OCI-LY7 (cell line): ENCODE results near the gene MIX23. TPM values are rescaled to one million over a fixed set of nuclear protein-coding genes. Genes with fewer than 3 reads are reported as not detected.

ENCODE experiments used
- BruUV-seq: library from RNA; stranded (reverse); fragments of 400-500 nt; replicated peaks from 2 replicates; lab custom pipeline; 2021; lab: Mats Ljungman, UMichigan
- CTCF ChIA-PET: fragments of 300-600 bp; sonication (Branson Sonifier 250); formaldehyde crosslinking; loops from one replicate; lab custom pipeline; 2022; ENCODE audit warnings: antibody characterized with exemption; ENCODE audit not compliant: unreplicated experiment; lab: Charles Lee
- POLR2A ChIA-PET: fragments of 300-600 bp; sonication (Branson Sonifier 250); formaldehyde crosslinking; loops from one replicate; lab custom pipeline; 2022; ENCODE audit warnings: antibody characterized with exemption; lab: Charles Lee
- DNase-seq: peaks from one replicate; pipeline ENCODE4 v3.0.0-alpha.2; 2015; ENCODE audit warnings: low spot score
- H2AFZ ChIP-seq: fragments of 200-600 bp; sonication (generic), shearing (Covaris generic); 2 replicates; pipeline ENCODE4 v1.6.1; 2014; ENCODE audit warnings: mild to moderate bottlenecking, antibody characterized with exemption, low read length, moderate library complexity
- H3K27ac ChIP-seq: fragments of 200-600 bp; sonication (generic); 2 replicates; pipeline ENCODE4 v1.5.1; 2014; ENCODE audit warnings: mixed run types, low read depth, mild to moderate bottlenecking, moderate library complexity, low read length, inconsistent platforms; ENCODE audit not compliant: poor library complexity, severe bottlenecking
- H3K36me3 ChIP-seq: fragments of 200-600 bp; sonication (generic); 2 replicates; pipeline ENCODE4 v1.6.1; 2014; ENCODE audit warnings: mild to moderate bottlenecking, antibody characterized with exemption, low read length, moderate library complexity, mixed read lengths; ENCODE audit not compliant: insufficient read depth
- H3K4me1 ChIP-seq: fragments of 200-600 bp; sonication (generic); 2 replicates; pipeline ENCODE4 v1.5.1; 2014; ENCODE audit warnings: mild to moderate bottlenecking, low read length; ENCODE audit not compliant: insufficient read depth, poor library complexity, severe bottlenecking
- H3K4me2 ChIP-seq: fragments of 200-600 bp; sonication (generic); 2 replicates; pipeline ENCODE4 v1.6.1; 2014; ENCODE audit warnings: mild to moderate bottlenecking, low read length
- H3K4me3 ChIP-seq: fragments of 200-600 bp; sonication (generic); 2 replicates; pipeline ENCODE4 v1.5.1; 2014; ENCODE audit warnings: mild to moderate bottlenecking, low read depth, low read length; ENCODE audit not compliant: poor library complexity, severe bottlenecking
- H3K79me2 ChIP-seq: fragments of 200-600 bp; sonication (generic); 2 replicates; pipeline ENCODE4 v1.6.1; 2016; ENCODE audit warnings: low read depth, mild to moderate bottlenecking, low read length, moderate library complexity, mixed read lengths; ENCODE audit not compliant: insufficient read depth
- H3K9me2 ChIP-seq: fragments of 200-600 bp; sonication (generic); 2 replicates; pipeline ENCODE4 v1.6.1; 2016; ENCODE audit warnings: mild to moderate bottlenecking, low read length, mixed read lengths; ENCODE audit not compliant: insufficient read depth
- H3K9me3 ChIP-seq: fragments of 200-600 bp; sonication (generic); 2 replicates; pipeline ENCODE4 v1.6.1; 2014; ENCODE audit warnings: mild to moderate bottlenecking, mixed run types, low read length, mixed read lengths
- H4K20me1 ChIP-seq: fragments of 200-600 bp; sonication (generic); 2 replicates; pipeline ENCODE4 v1.6.1; 2014; ENCODE audit warnings: mild to moderate bottlenecking, antibody characterized with exemption, low read length, moderate library complexity, mixed read lengths; ENCODE audit not compliant: insufficient read depth
- CTCF ChIP-seq: fragments of 200-600 bp; sonication (generic); conservative IDR thresholded peaks from 2 replicates; pipeline ENCODE4 v1.5.1; 2014; ENCODE audit warnings: mild to moderate bottlenecking, antibody characterized with exemption, low read length, moderate library complexity, mixed read lengths
- EZH2phosphoT487 ChIP-seq: fragments of 200-600 bp; sonication (generic); IDR thresholded peaks from 2 replicates; pipeline ENCODE4 v1.6.1; 2018; ENCODE audit warnings: low read depth, borderline replicate concordance, mild to moderate bottlenecking, mixed run types, antibody characterized with exemption, low read length, moderate library complexity, mixed read lengths
- intact Hi-C: fragments of 100-400 bp; cut with micrococcal nuclease; formaldehyde crosslinking; loops from one replicate; pipeline ENCODE4 v1.10.0; 2022; ENCODE audit not compliant: unreplicated experiment
- total RNA-seq, 2 experiments: library from RNA; depleted of rRNA in 1 of 2; stranded (reverse); fragments of >200 nt in 1 of 2; shearing (Covaris generic) in 1 of 2; gene quantifications; 2 replicates each; pipeline ENCODE4 v1.2.3, GENCODE V29; 2014 to 2022

The MIX23 gene
- total RNA-seq, 2 experiments from 2014 or later: 44.7 to 71.3 TPM

- no peak overlapping the region for H3K27ac ChIP-seq
- no peak for TF ChIP-seq CTCF
- TF ChIP-seq EZH2phosphoT487: no peak
- H3K79me2 ChIP-seq: peaks cover 19% of the 10 kb centered on the region
- ChIA-PET POLR2A (interaction anchor here (2.0 kb wide), 1 partner anchor 26 kb away, joined by 5 read pairs; the partner anchor contains the start of gene FAM162A), CTCF (no interaction called here)
- H3K4me1 ChIP-seq: peaks cover 26% of the 10 kb centered on the region
- H3K36me3 ChIP-seq: peaks cover 81% of the 10 kb centered on the region
- no peaks in the 10 kb centered on the region for H3K9me2 ChIP-seq
- no peak for DNase-seq
- H3K4me2 ChIP-seq: no peak overlapping the region
- H2AFZ ChIP-seq: no peak overlapping the region
- H3K4me3 ChIP-seq: no peak overlapping the region
- BruUV-seq: no TSS peak
- H4K20me1 ChIP-seq: no peaks in the 10 kb centered on the region
- no peaks in the 10 kb centered on the region for H3K9me3 ChIP-seq
- intact Hi-C loops: loop anchor here (10.0 kb wide), 1 partner anchor 385 kb away; the partner anchor contains the start of genes HSPBAP1 and SLC49A4
Measured at GRCh38 chr3:122410111-122410510, 27.1 kb upstream of the MIX23 start.

DNA sequence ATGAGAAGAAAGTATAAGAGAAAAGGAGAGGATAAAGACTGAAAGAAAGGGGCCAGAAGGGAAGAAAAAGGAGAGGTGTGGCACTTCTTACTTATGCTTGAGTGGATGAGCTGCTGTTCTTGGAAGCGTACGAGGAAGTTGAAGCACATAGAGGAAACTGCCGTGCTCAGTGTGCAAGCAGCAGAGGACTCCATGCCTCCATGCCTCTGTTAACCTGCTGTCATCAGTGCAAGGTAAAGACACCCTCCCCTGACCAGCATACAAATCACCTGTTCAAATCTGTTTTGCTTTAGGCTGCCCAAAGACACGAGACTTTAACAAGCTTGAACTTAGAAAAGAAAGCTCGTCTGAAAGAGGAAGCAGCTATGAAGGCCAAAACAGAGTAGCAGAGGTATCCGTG lies 26.4 kb upstream of the MIX23 start:
- H4K20me1 ChIP-seq: no peaks in the 10 kb centered on the region
- H3K4me3 ChIP-seq: no peak overlapping the region
- ChIA-PET POLR2A (interaction anchor here (0.6 to 2.0 kb wide), 4 partner anchors 23 to 1638 kb away, joined by 3 to 11 read pairs (median 6); partner anchors contain the start of gene FAM162A), CTCF (no interaction called here)
- H3K9me3 ChIP-seq: no peaks in the 10 kb centered on the region
- TF ChIP-seq EZH2phosphoT487 (no peak), CTCF (no peak)
- peaks cover 19% of the 10 kb centered on the region for H3K4me1 ChIP-seq
- DNase-seq: no peak
- no peak overlapping the region for H3K27ac ChIP-seq
- intact Hi-C loops: no loop called here
- H2AFZ ChIP-seq: no peak overlapping the region
- BruUV-seq: no TSS peak
- peaks cover 87% of the 10 kb centered on the region for H3K36me3 ChIP-seq
- H3K79me2 ChIP-seq: peaks cover 12% of the 10 kb centered on the region
- H3K9me2 ChIP-seq: no peaks in the 10 kb centered on the region
- no peak overlapping the region; the same call in 1 of the 2 replicates for H3K4me2 ChIP-seq

- BruUV-seq: no TSS peak
- peaks cover 3% of the 10 kb centered on the region; the same call in 1 of the 2 replicates for H3K79me2 ChIP-seq
- CTCF ChIA-PET: interaction anchor here (1.4 kb wide), 1 partner anchor 24 kb away, joined by 8 read pairs; the partner anchor contains the start of gene FAM162A
Measured at GRCh38 chr3:122407946-122408345, 24.9 kb upstream of the MIX23 start.

More at GRCh38 chr3:122407946-122408345, 24.9 kb upstream of the MIX23 start:
- H3K4me2 ChIP-seq: no peak overlapping the region
- intact Hi-C loops: no loop called here
- peaks cover 15% of the 10 kb centered on the region for H3K4me1 ChIP-seq
- no peaks in the 10 kb centered on the region for H3K9me2 ChIP-seq
- no peaks in the 10 kb centered on the region for H4K20me1 ChIP-seq
- DNase-seq: no peak
- H3K36me3 ChIP-seq: peaks cover 92% of the 10 kb centered on the region
- no peak overlapping the region for H3K27ac ChIP-seq
- H3K4me3 ChIP-seq: no peak overlapping the region
- POLR2A ChIA-PET: interaction anchor here (0.6 to 2.1 kb wide), 3 partner anchors 8 to 50 kb away, joined by 3 to 7 read pairs (median 5); partner anchors contain the start of genes FAM162A and WDR5B
- no peaks in the 10 kb centered on the region for H3K9me3 ChIP-seq
- TF ChIP-seq CTCF (no peak), EZH2phosphoT487 (no peak)
- no peak overlapping the region for H2AFZ ChIP-seq
